ENCODE results near the gene FBXO8.

Gene FBXO8

GRCh38 chr4:174225349-174226049 lies 58.0 kb downstream of the FBXO8 start (continued):
- TF ChIP-seq BCL6B (tag by site-specific recombination; IDR thresholded peaks at IDR 0.05) = no peak
- no peak for TF ChIP-seq ZNF645 (tag by site-specific recombination; IDR thresholded peaks at IDR 0.05)
- no peak for TF ChIP-seq ZNF248 (tag by site-specific recombination; IDR thresholded peaks at IDR 0.05)
- TF ChIP-seq ZNF660 (tag by site-specific recombination; IDR thresholded peaks at IDR 0.05) = no peak
- no peak for TF ChIP-seq ZNF624 (tag by site-specific recombination; IDR thresholded peaks at IDR 0.05)
- TF ChIP-seq ZNF639 (tag by site-specific recombination; IDR thresholded peaks at IDR 0.05) = no peak
- TF ChIP-seq ZNF610 (tag by site-specific recombination; IDR thresholded peaks at IDR 0.05; ENCODE audit: borderline replicate concordance) = 0 out of 2 replicates have a peak, but pooled peaks have one; percentile 25
- TF ChIP-seq ZNF335 (tag by site-specific recombination; conservative IDR thresholded peaks at IDR 0.05) = 0 out of 2 replicates have a peak, but pooled peaks have one; percentile 34
- peak; percentile 86 for TF ChIP-seq GLIS1 (tag by site-specific recombination; IDR thresholded peaks at IDR 0.05)
- no peak for TF ChIP-seq ZBTB8A (tag by site-specific recombination; IDR thresholded peaks at IDR 0.05)
- no peak for TF ChIP-seq ZNF600 (tag by site-specific recombination; IDR thresholded peaks at IDR 0.05)
- TF ChIP-seq ZNF362 (tag by site-specific recombination; IDR thresholded peaks at IDR 0.05) = peak; percentile 50; the same call in 1 of the 2 replicates
- no peak for TF ChIP-seq ZNF174 (tag by site-specific recombination; IDR thresholded peaks at IDR 0.05)
- no peak for TF ChIP-seq ZNF571 (tag by site-specific recombination; IDR thresholded peaks at IDR 0.05)
- TF ChIP-seq ZNF707 (tag by site-specific recombination; IDR thresholded peaks at IDR 0.05) = no peak
- TF ChIP-seq ZNF398 (tag by site-specific recombination; IDR thresholded peaks at IDR 0.05) = no peak

- Histone ChIP-seq H3K36me3 (ENCODE audit: control insufficient read depth in 2 of 2, insufficient read depth in 1 of 2, low read length in 2 of 2) (no peaks in the 10 kb centered on the region), H3K9me3 (ENCODE audit: control insufficient read depth, insufficient read depth, low read depth, low read length) (no peaks in the 10 kb centered on the region), H3K4me3 (ENCODE audit: low read depth, low read length) (no peak overlapping the region), H3K27ac (ENCODE audit: extremely low read depth, low read depth, low read length) (no peak overlapping the region), H3K4me1 (ENCODE audit: control insufficient read depth, insufficient read depth, low read length) (no peaks in the 10 kb centered on the region)
- TF ChIP-seq ZNF623 (tag by site-specific recombination; IDR thresholded peaks at IDR 0.05) (no peak), ZNF768 (tag by site-specific recombination; IDR thresholded peaks at IDR 0.05) (no peak), ZNF558 (tag by site-specific recombination; IDR thresholded peaks at IDR 0.05) (no peak)
- CTCF ChIA-PET = no interaction called here
- POLR2A ChIA-PET = no interaction called here
Measured at GRCh38 chr4:174224550-174224949, 58.9 kb downstream of the FBXO8 start.

Data from HEK293 (cell line).